Left lobe of liver (tissue), 2 donors: Measurements from ENCODE around the gene GPR161. TPM values are rescaled to one million over a fixed set of nuclear protein-coding genes. Genes with fewer than 3 reads are reported as not detected.
A peak's percentile ranks its signal among the peaks of the same experiment; 100 is the strongest.
"Not testable (repeated sequence)": the region's sequence is repeated elsewhere in the genome, so short reads cannot be mapped to it uniquely, and the experiment has no call there.

Source experiments
- ATAC-seq: fragments of 200-7000 bp; cut with Tn5 transposase; one replicate; pipeline ENCODE4 v1.9.1; 2020; ENCODE audit warnings: mild to moderate bottlenecking, moderate library complexity
- DNase-seq: peaks from one replicate; pipeline ENCODE4 v3.0.0-alpha.2; 2020; ENCODE audit warnings: low spot score
- total RNA-seq: library from RNA; stranded (reverse); gene quantifications from one replicate; pipeline ENCODE4 v1.2.1, GENCODE V29; 2021
- donor health status: DM: no; HTN: no; CAD: no; lungs with moderate emphysema.
- donor health status: DM: no; HTN: yes; CAD: no.

Gene GPR161
- total RNA-seq, 1 donor from 2014 or later: 0.38 TPM

GRCh38 chr1:168089326-168089978 lies 47.3 kb downstream of the GPR161 start:
- no peak for ATAC-seq
- no peak for DNase-seq

- ATAC-seq: no peak
Measured at GRCh38 chr1:168088511-168089325, 48.0 kb downstream of the GPR161 start.

GRCh38 chr1:168087696-168088095 lies 49.0 kb downstream of the GPR161 start:
- ATAC-seq (no peak), DNase-seq (no peak)

More at GRCh38 chr1:168088511-168089325, 48.0 kb downstream of the GPR161 start:
- no peak for DNase-seq

- ATAC-seq (no peak), DNase-seq (no peak)
Measured at GRCh38 chr1:168086438-168086837, 50.3 kb downstream of the GPR161 start.

GRCh38 chr1:168085401-168085872 lies 51.3 kb downstream of the GPR161 start:
- DNase-seq: no peak
- no peak for ATAC-seq

GRCh38 chr1:168084396-168085231 lies 52.1 kb downstream of the GPR161 start:
- DNase-seq: peak; percentile 58
- peak; percentile 58 for ATAC-seq

- ATAC-seq: peak; percentile 10
- DNase-seq: no peak
Measured at GRCh38 chr1:168083456-168084325, 53.0 kb downstream of the GPR161 start.

- peak; percentile 92 for ATAC-seq
- peak; percentile 71 for DNase-seq
Measured at GRCh38 chr1:168082008-168082876, 54.5 kb downstream of the GPR161 start.

GRCh38 chr1:168081373-168082007 lies 55.2 kb downstream of the GPR161 start:
- DNase-seq (no peak), ATAC-seq (peak; percentile 10)

- DNase-seq (no peak), ATAC-seq (no peak)
Measured at GRCh38 chr1:168079761-168080160, 57.0 kb downstream of the GPR161 start.

GRCh38 chr1:168069384-168069783 lies 67.3 kb downstream of the GPR161 start:
- DNase-seq (no peak), ATAC-seq (no peak)

GRCh38 chr1:168065506-168065905 lies 71.2 kb downstream of the GPR161 start:
- no peak for DNase-seq
- no peak for ATAC-seq

- no peak for ATAC-seq
Measured at GRCh38 chr1:168064216-168064615, 72.5 kb downstream of the GPR161 start.

GRCh38 chr1:168057921-168058320 lies 78.8 kb downstream of the GPR161 start:
- ATAC-seq (no peak), DNase-seq (no peak)

More at GRCh38 chr1:168064216-168064615, 72.5 kb downstream of the GPR161 start:
- DNase-seq: no peak

- DNase-seq (no peak), ATAC-seq (no peak)
Measured at GRCh38 chr1:168057355-168057754, 79.4 kb downstream of the GPR161 start.

- peak; percentile 89 for ATAC-seq
Measured at GRCh38 chr1:168056152-168056551, 80.6 kb downstream of the GPR161 start.

GRCh38 chr1:168054117-168054516 lies 82.6 kb downstream of the GPR161 start:
- ATAC-seq: peak; percentile 54
- DNase-seq: no peak

More at GRCh38 chr1:168056152-168056551, 80.6 kb downstream of the GPR161 start:
- not testable (repeated sequence) for DNase-seq

GRCh38 chr1:168053681-168054080 lies 83.0 kb downstream of the GPR161 start:
- DNase-seq: no peak
- peak; percentile 16 for ATAC-seq

GRCh38 chr1:168050880-168051279 lies 85.8 kb downstream of the GPR161 start:
- DNase-seq: no peak
- no peak for ATAC-seq
